CD8-positive, alpha-beta memory T cell (primary cell): ENCODE results near the gene ZC3H4. TPM values are rescaled to one million over a fixed set of nuclear protein-coding genes. Genes with fewer than 3 reads are reported as not detected.

ENCODE experiments used
- CTCF ChIA-PET: fragments of 350-600 bp; sonication (Branson Sonifier 250); formaldehyde crosslinking; loops from one replicate; lab custom pipeline; 2021; ENCODE audit warnings: antibody characterized with exemption; lab: Charles Lee
- POLR2A ChIA-PET: fragments of 350-600 bp; sonication (Branson Sonifier 250); formaldehyde crosslinking; loops from one replicate; lab custom pipeline; 2021; ENCODE audit warnings: antibody characterized with exemption; lab: Charles Lee
- DNase-seq, 5 donors: peaks; one replicate each; pipeline versions ENCODE4 v3.0.0 to v3.0.0-alpha.2; 2020 to 2022; ENCODE audit warnings: mixed read lengths in 1 of 5
- H3K27ac ChIP-seq: one replicate; pipeline ENCODE4 v1.7.0; 2013; ENCODE audit warnings: low read depth, mild to moderate bottlenecking, low read length, moderate library complexity
- H3K27me3 ChIP-seq: 2 replicates; pipeline ENCODE4 v1.7.0; 2013; ENCODE audit warnings: low read length, mild to moderate bottlenecking; ENCODE audit not compliant: insufficient read depth, poor library complexity, severe bottlenecking
- H3K36me3 ChIP-seq: 2 replicates; pipeline ENCODE4 v1.7.0; 2013; ENCODE audit warnings: mild to moderate bottlenecking, low read length, moderate library complexity; ENCODE audit not compliant: insufficient read depth
- H3K4me1 ChIP-seq: 2 replicates; pipeline ENCODE4 v1.7.0; 2013; ENCODE audit warnings: mild to moderate bottlenecking, low read length, moderate library complexity; ENCODE audit not compliant: insufficient read depth
- H3K4me3 ChIP-seq: 2 replicates; pipeline ENCODE4 v1.7.0; 2013; ENCODE audit warnings: mild to moderate bottlenecking, low read length
- H3K9me3 ChIP-seq: 2 replicates; pipeline ENCODE4 v1.7.0; 2013; ENCODE audit warnings: mild to moderate bottlenecking, low read length
- H3K27ac Mint-ChIP-seq, 8 donors: one replicate each; pipeline ENCODE4 v1.8.0; 2020 to 2021; ENCODE audit warnings: mixed read lengths in 8 of 8, mild to moderate bottlenecking in 6 of 8, inconsistent platforms in 3 of 8, moderate library complexity in 3 of 8
- H3K27me3 Mint-ChIP-seq, 2 donors: one replicate each; pipeline ENCODE4 v1.8.0; 2020 to 2021; ENCODE audit warnings: mixed read lengths in 2 of 2, mild to moderate bottlenecking in 1 of 2, moderate library complexity in 1 of 2
- H3K36me3 Mint-ChIP-seq, 3 donors: one replicate each; pipeline ENCODE4 v1.8.0; 2020 to 2021; ENCODE audit warnings: mixed read lengths in 3 of 3, inconsistent platforms in 1 of 3, mild to moderate bottlenecking in 1 of 3
- H3K4me1 Mint-ChIP-seq, 3 donors: one replicate each; pipeline ENCODE4 v1.8.0; 2020 to 2021; ENCODE audit warnings: mixed read lengths in 3 of 3, inconsistent platforms in 1 of 3, mild to moderate bottlenecking in 1 of 3
- H3K4me3 Mint-ChIP-seq, 7 donors: one replicate each; pipeline ENCODE4 v1.8.0; 2020 to 2021; ENCODE audit warnings: mixed read lengths in 7 of 7, mild to moderate bottlenecking in 6 of 7, moderate library complexity in 4 of 7, inconsistent platforms in 2 of 7
- H3K9me3 Mint-ChIP-seq, 5 donors: one replicate each; pipeline ENCODE4 v1.8.0; 2020 to 2022; ENCODE audit warnings: mixed read lengths in 5 of 5, mild to moderate bottlenecking in 3 of 5, moderate library complexity in 2 of 5, inconsistent platforms in 1 of 5
- polyA plus RNA-seq: library from polyadenylated mRNA; unstranded; fragments of 300-500 nt; fragmentation: Illumina TruSeq; gene quantifications from one replicate; pipeline ENCODE4 v1.2.3, GENCODE V29; 2021
- total RNA-seq, 2 experiments: library from RNA; stranded (reverse); gene quantifications; one replicate each; pipeline ENCODE4 v1.2.3, GENCODE V29; 2021

ZC3H4 gene
- total and polyA plus RNA-seq, 3 experiments from 2014 or later, result 3.2 to 99.6 (median 90.3) TPM

DNA sequence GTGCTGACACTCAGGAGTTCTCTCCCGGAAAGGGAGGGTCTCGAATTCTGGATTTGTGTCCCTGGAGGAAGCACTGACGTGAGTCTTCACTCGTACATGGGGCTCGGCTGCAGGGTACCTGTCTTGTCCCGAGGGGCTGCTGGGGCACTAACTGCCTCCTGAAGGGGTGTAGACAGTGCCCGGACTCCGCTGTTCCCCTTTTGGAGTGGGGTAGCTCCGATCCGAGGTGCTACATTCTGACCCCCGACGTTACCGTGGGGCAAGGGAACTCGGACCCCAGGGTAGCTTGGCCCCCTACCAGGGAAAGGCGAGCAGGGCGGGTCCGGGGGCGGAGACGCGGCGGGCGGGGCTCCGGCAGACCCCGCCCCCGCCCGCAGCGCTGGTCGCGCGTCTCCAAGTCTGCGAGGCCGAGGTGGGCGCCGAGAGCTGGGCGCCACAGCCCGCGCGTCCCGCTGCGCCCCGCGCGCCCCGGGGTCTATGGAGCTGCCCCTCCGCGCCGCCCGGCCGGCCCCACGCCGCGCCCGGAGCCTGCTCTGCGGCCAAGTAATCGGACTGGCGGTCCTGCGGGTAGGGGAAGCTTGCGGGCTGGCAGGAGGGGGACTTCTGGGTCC lies 94.0 kb downstream of the ZC3H4 start, which contains the start of gene NPAS1:
Gene NPAS1, plus strand, starts transcription at position 407 of the 611 bp plus-strand sequence. CDS start 1,211 bp downstream, outside the sequence.
- POLR2A ChIA-PET, result interaction anchor here (0.8 to 1.5 kb wide), 2 partner anchors 17 to 43 kb away, joined by 3 to 4 read pairs; no protein-coding TSS in a partner anchor
- no peak within 1 kb of the TSS for H3K4me3 ChIP-seq
- DNase-seq, result no peak
- Mint-ChIP-seq H3K4me1 (peaks cover 8 to 24% (median 10%) of the 10 kb centered on the region in 3 donors), H3K36me3 (no peaks in the 10 kb centered on the region), H3K9me3 (no peaks in the 10 kb centered on the region), H3K27ac (no peak within 1 kb of the TSS), H3K4me3 (peak within 1 kb of the TSS in 6 of 7 donors; percentile 35 to 80 (median 54)), H3K27me3 (peaks cover 36 to 50% of the 10 kb centered on the region in 2 donors)
- peaks cover 42% of the 10 kb centered on the region for H3K27me3 ChIP-seq
- peaks cover 23% of the 10 kb centered on the region for H3K4me1 ChIP-seq
- no peak within 1 kb of the TSS for H3K27ac ChIP-seq
- no peaks in the 10 kb centered on the region for H3K9me3 ChIP-seq
- CTCF ChIA-PET, result interaction anchor here (1.2 to 1.9 kb wide), 2 partner anchors 15 to 28 kb away, joined by 3 to 5 read pairs; no protein-coding TSS in a partner anchor
- no peaks in the 10 kb centered on the region for H3K36me3 ChIP-seq

DNA sequence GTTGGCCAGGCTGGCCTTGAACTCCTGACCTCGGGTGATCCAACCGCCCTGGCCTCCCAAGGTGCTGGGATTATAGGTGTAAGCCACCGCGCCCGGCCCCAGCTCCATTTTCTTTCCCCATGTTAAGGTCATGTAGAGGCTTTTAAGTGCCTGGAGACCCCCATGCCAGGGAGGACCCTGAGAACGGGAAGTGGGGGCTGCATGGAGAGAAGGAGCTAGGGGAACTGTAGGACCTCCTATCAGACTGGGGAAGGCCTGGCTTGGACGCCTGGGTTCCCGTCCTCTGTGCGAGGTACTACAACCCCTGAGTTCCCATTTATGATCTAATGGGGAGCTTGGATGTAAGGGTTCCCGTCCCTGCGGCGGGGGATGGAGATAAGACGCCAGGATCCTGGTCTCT lies 94.7 kb downstream of the ZC3H4 start:
- H3K27me3 Mint-ChIP-seq, result peaks cover 36 to 45% of the 10 kb centered on the region in 2 donors
- peaks cover 38% of the 10 kb centered on the region for H3K27me3 ChIP-seq
- H3K4me3 Mint-ChIP-seq, result peak overlapping the region in 6 of 7 donors; percentile 35 to 80 (median 54)
- CTCF ChIA-PET, result interaction anchor here (1.2 kb wide), 1 partner anchor 28 kb away, joined by 3 read pairs; no protein-coding TSS in a partner anchor
- H3K9me3 ChIP-seq, result no peaks in the 10 kb centered on the region
- H3K4me3 ChIP-seq, result no peak overlapping the region
- H3K4me1 Mint-ChIP-seq, result peaks cover 8 to 24% (median 10%) of the 10 kb centered on the region in 3 donors
- POLR2A ChIA-PET, result interaction anchor here (0.8 to 1.5 kb wide), 2 partner anchors 17 to 42 kb away, joined by 3 to 4 read pairs; no protein-coding TSS in a partner anchor
- DNase-seq, result no peak
- H3K36me3 ChIP-seq, result no peaks in the 10 kb centered on the region
- peaks cover 23% of the 10 kb centered on the region for H3K4me1 ChIP-seq
- H3K9me3 Mint-ChIP-seq, result no peaks in the 10 kb centered on the region
- no peak overlapping the region for H3K27ac ChIP-seq
- H3K36me3 Mint-ChIP-seq, result no peaks in the 10 kb centered on the region
- no peak overlapping the region for H3K27ac Mint-ChIP-seq

Other genes with a start within 250 kb of the ZC3H4 start
- gene NPAS1, start 93.9 kb downstream of the ZC3H4 start, total RNA-seq, result under 1 TPM; 0.24 to 0.37 TPM
- not detected for gene NPAS1, start 93.9 kb downstream of the ZC3H4 start, polyA plus RNA-seq
- 10 to 100 TPM; 52.9 to 57.3 TPM for gene TMEM160, start 65.2 kb downstream of the ZC3H4 start, total RNA-seq
- gene TMEM160, start 65.2 kb downstream of the ZC3H4 start, polyA plus RNA-seq, result 136 TPM
- 100 to 1,000 TPM; 167 to 172 TPM for gene SAE1, start 17.1 kb upstream of the ZC3H4 start, total RNA-seq
- 107 TPM for gene SAE1, start 17.1 kb upstream of the ZC3H4 start, polyA plus RNA-seq
- gene BBC3, start 117.4 kb upstream of the ZC3H4 start, total RNA-seq, result 10 to 100 TPM; 19.8 to 20.1 TPM
- gene BBC3, start 117.4 kb upstream of the ZC3H4 start, polyA plus RNA-seq, result 8.3 TPM
- 10 to 100 TPM; 20.4 to 23.1 TPM for gene CCDC9, start 142.7 kb upstream of the ZC3H4 start, total RNA-seq
- 9.4 TPM for gene CCDC9, start 142.7 kb upstream of the ZC3H4 start, polyA plus RNA-seq
- 1 to 10 TPM; 7.3 to 9.3 TPM for gene INAFM1, start 161.1 kb upstream of the ZC3H4 start, total RNA-seq
- 2.3 TPM for gene INAFM1, start 161.1 kb upstream of the ZC3H4 start, polyA plus RNA-seq
- 1 to 10 TPM; 1.3 to 1.8 TPM for gene C5AR1, start 196.1 kb upstream of the ZC3H4 start, total RNA-seq
- not detected for gene C5AR1, start 196.1 kb upstream of the ZC3H4 start, polyA plus RNA-seq
- under 1 TPM; 0.07 to 0.22 TPM for gene C5AR2, start 218.4 kb upstream of the ZC3H4 start, total RNA-seq
- gene C5AR2, start 218.4 kb upstream of the ZC3H4 start, polyA plus RNA-seq, result 0.06 TPM
- 10 to 100 TPM; 23.2 to 24.5 TPM for gene DHX34, start 235.5 kb upstream of the ZC3H4 start, total RNA-seq
- gene DHX34, start 235.5 kb upstream of the ZC3H4 start, polyA plus RNA-seq, result 7.7 TPM